K562 (cell line): ENCODE data around the gene DPEP1. TPM values are rescaled to one million over a fixed set of nuclear protein-coding genes. Genes with fewer than 3 reads are reported as not detected.

Experiments used
- KDM1A ChIP-seq, 2 experiments: fragments of 450-650 bp; IDR thresholded peaks; 2 replicates each; pipeline ENCODE4 v1.6.1; 2016; ENCODE audit warnings: mild to moderate bottlenecking in 2 of 2
- NFRKB ChIP-seq: fragments of 450-650 bp; IDR thresholded peaks from 2 replicates; pipeline ENCODE4 v1.6.1; 2016; ENCODE audit warnings: low read depth
- RBM25 ChIP-seq: fragments of 200-400 bp; formaldehyde crosslinking; IDR thresholded peaks from 2 replicates; pipeline ENCODE4 v1.6.1; 2018; ENCODE audit warnings: low read length, low read depth, moderate library complexity; ENCODE audit not compliant: severe bottlenecking
- TBP ChIP-seq: optimal IDR thresholded peaks from 2 replicates; pipeline ENCODE3; 2011; ENCODE audit warnings: low read depth, low read length, improper control_type of control experiment
- ZNF444 ChIP-seq: fragments of 250-450 bp; sonication (Bioruptor Pico); IDR thresholded peaks from 2 replicates; pipeline ENCODE4 v1.4.0; 2020; ENCODE audit warnings: mild to moderate bottlenecking, moderate library complexity
- polyA plus RNA-seq, 8 experiments: library from polyadenylated mRNA; depleted of rRNA in 4 of 8; stranded (reverse) in 5 of 8; unstranded in 3 of 8; fragments of >200 nt; fragmentation: Nextera tagmentation in 2 of 8; fragmentation: Illumina TruSeq in 1 of 8; extraction: Ambion mirVana in 2 of 8; extraction: Trizol in 1 of 8; gene quantifications; 2 replicates each; pipeline versions ENCODE4 v1.2.1 to v1.2.3, GENCODE V29; 2011 to 2014; ENCODE audit warnings: inconsistent platforms in 1 of 8, missing spikeins in 1 of 8
- total RNA-seq, 7 experiments: library from RNA; depleted of rRNA in 6 of 7; stranded (reverse); fragments of >200 nt in 6 of 7; fragmentation: Illumina TruSeq in 2 of 7; extraction: Trizol in 2 of 7; gene quantifications; 2 replicates each; pipeline versions ENCODE4 v1.2.1 to v1.2.3, GENCODE V29; 2011 to 2021; ENCODE audit warnings: low replicate concordance in 1 of 7
- TF ChIP-seq, protein P1 (sequence below): fragments of 450-650 bp; formaldehyde crosslinking; IDR thresholded peaks from 2 replicates; pipeline ENCODE4 v1.4.0; 2020; ENCODE audit warnings: mild to moderate bottlenecking, moderate library complexity
- TF ChIP-seq, protein P2 (sequence below), 2 experiments: fragments of 450-650 bp; IDR thresholded peaks; 2 replicates each; pipeline ENCODE4 v1.6.1; 2018; ENCODE audit warnings: mild to moderate bottlenecking in 2 of 2, low read depth in 1 of 2; ENCODE audit not compliant: partially characterized antibody in 2 of 2

DPEP1 gene
- total and polyA plus RNA-seq, 9 of the 15 experiments (the other 6 are each of a cell fraction or from before 2014, with no cell fraction given): 0.14 to 0.31 (median 0.20) TPM; not detected in 6

DNA sequence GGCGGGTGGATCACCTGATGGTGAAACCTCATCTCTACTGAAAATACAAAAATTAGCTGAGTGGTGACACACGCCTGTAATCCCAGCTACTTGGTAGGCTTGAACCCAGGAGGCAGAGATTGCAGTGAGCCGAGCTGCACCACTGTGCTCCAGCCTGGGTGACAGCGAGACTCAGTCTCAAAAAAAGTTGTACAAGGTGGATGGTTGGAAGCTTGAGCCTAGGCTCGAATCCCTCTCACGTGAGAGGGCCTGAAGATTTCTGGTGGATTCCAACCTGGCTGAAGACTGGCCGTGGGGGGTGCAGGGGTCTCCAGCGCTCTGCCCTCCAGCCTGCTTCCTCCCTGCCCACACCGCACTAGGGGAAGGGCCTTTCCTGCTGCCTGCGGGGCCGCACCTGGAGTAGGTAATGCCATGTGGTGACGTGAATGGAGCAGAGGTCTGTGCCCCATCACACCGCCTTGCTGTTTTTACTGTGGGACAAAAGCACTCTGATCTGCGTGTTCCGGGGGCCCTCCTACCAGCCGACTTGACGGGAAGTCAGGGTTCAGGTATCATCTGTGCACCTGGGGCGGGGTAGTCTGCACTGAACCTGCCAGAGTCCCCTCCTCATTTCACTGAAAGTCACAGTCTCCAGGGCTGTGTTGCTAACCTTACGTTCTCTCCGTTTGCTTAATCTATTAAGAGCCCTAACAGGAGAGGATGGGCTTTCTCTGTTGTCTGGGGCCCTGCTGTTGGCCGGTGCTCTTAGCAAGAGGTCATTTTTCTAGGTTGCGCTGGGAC, 48.8 kb upstream of the DPEP1 start (continued):
- no peak for TF ChIP-seq RBM25
- TF ChIP-seq, protein P1, sequence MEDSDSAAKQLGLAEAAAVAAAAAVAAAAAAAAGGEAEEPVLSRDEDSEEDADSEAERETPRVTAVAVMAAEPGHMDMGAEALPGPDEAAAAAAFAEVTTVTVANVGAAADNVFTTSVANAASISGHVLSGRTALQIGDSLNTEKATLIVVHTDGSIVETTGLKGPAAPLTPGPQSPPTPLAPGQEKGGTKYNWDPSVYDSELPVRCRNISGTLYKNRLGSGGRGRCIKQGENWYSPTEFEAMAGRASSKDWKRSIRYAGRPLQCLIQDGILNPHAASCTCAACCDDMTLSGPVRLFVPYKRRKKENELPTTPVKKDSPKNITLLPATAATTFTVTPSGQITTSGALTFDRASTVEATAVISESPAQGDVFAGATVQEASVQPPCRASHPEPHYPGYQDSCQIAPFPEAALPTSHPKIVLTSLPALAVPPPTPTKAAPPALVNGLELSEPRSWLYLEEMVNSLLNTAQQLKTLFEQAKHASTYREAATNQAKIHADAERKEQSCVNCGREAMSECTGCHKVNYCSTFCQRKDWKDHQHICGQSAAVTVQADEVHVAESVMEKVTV: no peak
- TF ChIP-seq ZNF444: no peak
- no peak for TF ChIP-seq NFRKB
- TF ChIP-seq TBP: no peak
- TF ChIP-seq, protein P2, sequence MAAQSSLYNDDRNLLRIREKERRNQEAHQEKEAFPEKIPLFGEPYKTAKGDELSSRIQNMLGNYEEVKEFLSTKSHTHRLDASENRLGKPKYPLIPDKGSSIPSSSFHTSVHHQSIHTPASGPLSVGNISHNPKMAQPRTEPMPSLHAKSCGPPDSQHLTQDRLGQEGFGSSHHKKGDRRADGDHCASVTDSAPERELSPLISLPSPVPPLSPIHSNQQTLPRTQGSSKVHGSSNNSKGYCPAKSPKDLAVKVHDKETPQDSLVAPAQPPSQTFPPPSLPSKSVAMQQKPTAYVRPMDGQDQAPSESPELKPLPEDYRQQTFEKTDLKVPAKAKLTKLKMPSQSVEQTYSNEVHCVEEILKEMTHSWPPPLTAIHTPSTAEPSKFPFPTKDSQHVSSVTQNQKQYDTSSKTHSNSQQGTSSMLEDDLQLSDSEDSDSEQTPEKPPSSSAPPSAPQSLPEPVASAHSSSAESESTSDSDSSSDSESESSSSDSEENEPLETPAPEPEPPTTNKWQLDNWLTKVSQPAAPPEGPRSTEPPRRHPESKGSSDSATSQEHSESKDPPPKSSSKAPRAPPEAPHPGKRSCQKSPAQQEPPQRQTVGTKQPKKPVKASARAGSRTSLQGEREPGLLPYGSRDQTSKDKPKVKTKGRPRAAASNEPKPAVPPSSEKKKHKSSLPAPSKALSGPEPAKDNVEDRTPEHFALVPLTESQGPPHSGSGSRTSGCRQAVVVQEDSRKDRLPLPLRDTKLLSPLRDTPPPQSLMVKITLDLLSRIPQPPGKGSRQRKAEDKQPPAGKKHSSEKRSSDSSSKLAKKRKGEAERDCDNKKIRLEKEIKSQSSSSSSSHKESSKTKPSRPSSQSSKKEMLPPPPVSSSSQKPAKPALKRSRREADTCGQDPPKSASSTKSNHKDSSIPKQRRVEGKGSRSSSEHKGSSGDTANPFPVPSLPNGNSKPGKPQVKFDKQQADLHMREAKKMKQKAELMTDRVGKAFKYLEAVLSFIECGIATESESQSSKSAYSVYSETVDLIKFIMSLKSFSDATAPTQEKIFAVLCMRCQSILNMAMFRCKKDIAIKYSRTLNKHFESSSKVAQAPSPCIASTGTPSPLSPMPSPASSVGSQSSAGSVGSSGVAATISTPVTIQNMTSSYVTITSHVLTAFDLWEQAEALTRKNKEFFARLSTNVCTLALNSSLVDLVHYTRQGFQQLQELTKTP (IDR thresholded peaks at IDR 0.05; ENCODE audit: low read depth in 1 of 2, partially characterized antibody in 2 of 2): no peak
- TF ChIP-seq KDM1A (IDR thresholded peaks at IDR 0.05): no peak
